DOHH2 (cell line): Measurements from ENCODE around the gene APCS.

ENCODE experiments used
- CTCF ChIP-seq: fragments of 200-600 bp; sonication (generic); IDR thresholded peaks from one replicate; pipeline ENCODE4 v1.5.1; 2014; ENCODE audit warnings: antibody characterized with exemption, mild to moderate bottlenecking, low read depth, low read length; ENCODE audit not compliant: poor library complexity, severe bottlenecking
- EZH2phosphoT487 ChIP-seq: fragments of 200-600 bp; sonication (generic); IDR thresholded peaks from 2 replicates; pipeline ENCODE4 v1.6.1; 2017; ENCODE audit warnings: borderline replicate concordance, mild to moderate bottlenecking, antibody characterized with exemption, low read length, moderate library complexity, mixed read lengths

- TF ChIP-seq CTCF: no peak
- no peak for TF ChIP-seq EZH2phosphoT487
These were observed 3.1 kb upstream of the APCS start for GRCh38 chr1:159584536-159584935.
